Peyer's patch (tissue), 4 donors: ENCODE measurements around the gene GKN2.

Source experiments
- CTCF ChIP-seq, 6 experiments: fragments of 450-650 bp in 4 of 6; fragments of 200-600 bp in 2 of 6; sonication (generic) in 1 of 6; IDR thresholded peaks; one replicate each; pipeline ENCODE4 v1.5.1; 2017 to 2019; ENCODE audit warnings: antibody characterized with exemption in 6 of 6, mild to moderate bottlenecking in 3 of 6, moderate library complexity in 1 of 6
- POLR2A ChIP-seq, 2 donors: fragments of 450-650 bp; IDR thresholded peaks; one replicate each; pipeline ENCODE4 v1.5.1; 2017; ENCODE audit warnings: antibody characterized with exemption in 2 of 2, mild to moderate bottlenecking in 2 of 2, moderate library complexity in 2 of 2

- no peak for TF ChIP-seq POLR2A (IDR thresholded peaks at IDR 0.05)
- TF ChIP-seq CTCF (IDR thresholded peaks at IDR 0.05) = no peak
Observed at GRCh38 chr2:68952887-68953521, at the start of gene GKN2.
